A204.1 (cell line): Measurements from ENCODE around the gene ENTPD1.

ENCODE experiments used
- FAIRE-seq: peaks from 2 replicates; lab custom pipeline; 2012; peaks lifted over from hg19 to GRCh38; lab: Jason Lieb, UNC

Gene ENTPD1

DNA sequence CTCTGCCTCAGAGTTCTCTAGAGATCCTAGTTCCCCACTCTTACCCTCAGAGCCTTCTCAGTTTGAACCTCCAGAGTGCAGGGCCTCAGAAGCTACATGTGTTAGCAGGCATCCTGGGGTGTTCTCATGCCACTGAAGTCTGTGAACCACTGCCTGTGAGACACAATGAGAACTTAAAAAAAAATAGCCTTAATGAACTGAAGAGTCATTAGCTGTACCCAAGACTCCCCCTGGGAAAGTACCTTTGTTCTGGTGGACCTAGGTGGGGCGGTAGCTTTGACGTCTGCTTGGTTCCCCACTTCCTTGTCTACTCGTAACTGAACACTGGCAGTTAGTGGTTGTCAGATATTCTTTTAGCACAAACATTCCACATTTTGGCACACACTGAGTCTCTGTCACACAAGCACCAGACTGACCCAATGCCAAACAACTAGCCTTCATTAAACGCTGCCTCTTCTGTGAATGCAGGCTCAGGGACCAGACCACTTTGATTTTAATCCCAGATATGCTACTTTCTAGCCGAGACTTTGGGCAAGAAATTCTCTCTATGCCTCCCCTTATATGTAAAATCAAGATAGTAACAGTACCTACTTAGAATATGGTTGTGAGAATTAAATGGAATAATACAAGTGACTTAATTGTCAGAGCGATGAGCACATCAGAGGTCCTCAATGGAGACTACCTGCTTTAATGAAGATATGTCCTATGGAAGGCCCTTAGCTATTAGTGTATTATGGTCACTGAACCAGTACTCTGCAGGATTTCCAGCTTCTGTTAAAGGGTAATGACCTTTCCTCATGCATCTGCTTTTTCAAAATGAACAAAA is 76.5 kb downstream of the ENTPD1 start:
- no peak for FAIRE-seq

DNA sequence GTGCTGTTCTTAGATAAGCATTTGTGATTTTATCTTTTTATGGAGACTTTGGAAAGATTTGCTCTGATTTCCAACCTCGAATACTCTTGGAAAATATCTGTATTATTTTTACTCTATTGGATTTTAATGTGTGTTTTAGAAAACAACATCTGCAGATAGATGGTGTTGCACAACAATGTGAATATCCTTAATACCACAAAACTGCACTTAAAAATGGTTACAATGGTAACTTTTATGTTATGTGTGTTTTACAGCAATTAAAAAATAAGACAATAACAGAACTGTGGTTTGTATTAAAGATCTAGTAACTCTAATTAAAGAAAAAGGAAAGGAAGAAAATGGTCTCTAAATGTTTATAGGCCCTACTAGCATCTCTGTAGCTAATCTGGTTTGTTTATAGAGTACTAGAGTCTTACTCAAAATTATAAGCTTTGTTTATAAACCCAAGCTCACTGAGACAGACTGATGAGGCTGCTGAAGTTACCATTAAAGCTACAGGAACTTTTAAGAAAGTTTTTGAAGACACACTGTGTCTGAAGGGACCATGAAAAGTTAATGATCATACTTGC is 77.2 kb downstream of the ENTPD1 start:
- FAIRE-seq, result no peak

DNA sequence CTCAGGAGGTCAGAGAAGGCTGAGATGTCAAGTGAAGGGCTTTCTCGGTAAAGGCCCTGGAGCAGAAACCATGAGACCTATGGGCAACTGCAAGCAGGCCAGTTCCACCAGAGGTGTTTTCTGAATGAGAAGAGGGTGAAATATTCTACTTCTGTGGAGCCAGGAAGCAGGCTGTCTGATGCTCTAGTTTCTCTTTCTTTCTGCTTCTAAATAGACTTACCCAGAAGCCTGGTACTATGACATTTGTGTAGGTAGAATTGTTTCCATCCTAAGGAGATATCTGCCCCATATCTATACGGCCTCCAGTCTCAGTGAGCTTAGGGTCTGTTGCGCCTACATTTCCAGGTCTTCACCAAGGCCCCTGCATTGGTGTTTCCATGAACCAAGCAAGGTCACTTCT is 78.4 kb downstream of the ENTPD1 start:
- no peak for FAIRE-seq

DNA sequence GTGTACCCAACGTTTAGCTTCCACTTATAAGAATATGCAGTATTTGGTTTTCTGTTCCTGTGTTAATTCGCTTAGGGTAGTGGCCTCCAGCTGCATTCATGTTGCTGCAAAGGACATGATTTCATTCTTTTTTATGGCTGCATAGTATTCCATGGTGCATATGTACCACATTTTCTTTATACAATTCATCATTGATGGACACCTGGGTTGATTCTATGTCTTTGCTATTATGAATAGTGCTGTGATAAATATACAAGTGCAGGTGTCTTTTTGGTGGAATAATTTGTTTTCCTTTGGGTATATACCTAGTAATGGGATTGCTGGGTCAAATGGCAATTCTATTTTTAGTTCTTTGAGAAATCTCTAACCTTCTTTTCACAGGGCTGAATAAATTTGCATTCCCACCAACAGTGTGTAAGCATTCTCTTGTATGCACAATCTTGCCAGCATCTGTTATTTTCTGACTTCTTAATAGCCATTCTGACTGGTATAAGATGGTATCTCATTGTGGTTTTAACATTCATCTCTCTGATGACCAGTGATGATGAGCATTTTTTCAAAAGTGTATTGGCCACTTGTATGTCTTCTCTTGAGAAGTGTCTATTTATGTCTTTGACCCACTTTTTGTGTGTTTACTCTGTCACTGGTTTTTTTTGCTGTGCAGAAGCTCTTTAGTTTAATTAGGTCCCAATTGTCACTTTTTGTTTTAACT is 79.3 kb downstream of the ENTPD1 start:
- FAIRE-seq, result no peak

DNA sequence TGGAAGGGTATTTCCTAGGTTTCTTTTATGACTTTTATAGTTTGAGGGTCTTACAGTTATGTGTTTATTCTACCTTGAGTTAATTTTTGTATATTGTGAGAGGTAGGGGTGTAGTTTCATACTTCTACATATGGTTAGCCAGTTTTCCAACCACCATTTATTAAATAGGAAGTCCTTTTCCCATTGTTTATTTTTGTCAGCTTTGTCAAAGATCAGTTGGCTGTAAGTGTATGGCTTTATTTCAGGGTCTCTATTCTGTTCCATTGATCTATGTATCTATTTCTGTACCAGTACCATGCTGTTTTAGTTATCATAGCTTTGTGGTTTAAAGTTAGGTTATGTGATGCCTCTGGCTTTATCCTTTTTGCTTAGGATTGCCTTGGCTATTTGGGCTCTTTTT is 79.9 kb downstream of the ENTPD1 start:
- no peak for FAIRE-seq

DNA sequence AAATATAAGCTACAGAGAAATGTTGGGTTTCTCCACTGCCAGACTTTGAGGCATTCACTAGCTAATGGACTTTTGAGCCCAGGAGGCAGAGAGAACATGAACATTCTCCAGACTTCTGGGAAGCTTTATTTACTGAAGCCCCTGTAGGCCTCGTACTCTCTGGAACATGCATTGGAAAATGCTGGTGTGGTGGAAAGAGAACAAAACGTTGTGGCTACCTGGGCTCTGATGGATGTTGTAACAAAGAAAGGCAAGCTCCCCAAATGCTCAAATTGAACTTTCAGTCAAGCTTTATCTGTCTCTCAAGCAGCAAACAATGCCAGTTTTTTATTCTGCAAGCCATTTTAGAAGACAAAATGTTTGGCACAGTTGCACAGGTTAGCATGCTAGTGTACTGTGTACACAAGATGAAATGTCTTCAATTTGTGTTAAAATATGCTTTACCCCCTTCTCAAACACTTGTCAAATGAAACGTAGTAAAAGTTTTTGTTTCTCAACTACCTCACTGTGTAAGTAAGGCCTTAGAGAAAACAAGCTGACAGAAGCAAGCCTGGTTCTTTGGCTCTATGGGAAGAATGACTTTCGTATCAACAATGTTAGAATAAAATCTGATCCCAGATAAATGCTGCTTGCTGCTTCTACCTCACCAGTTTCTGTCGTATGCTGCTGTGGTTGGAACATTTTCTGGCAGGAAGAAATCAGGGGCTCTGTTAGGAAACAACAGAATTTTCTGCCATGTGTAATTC is 80.8 kb downstream of the ENTPD1 start:
- FAIRE-seq, result no peak

DNA sequence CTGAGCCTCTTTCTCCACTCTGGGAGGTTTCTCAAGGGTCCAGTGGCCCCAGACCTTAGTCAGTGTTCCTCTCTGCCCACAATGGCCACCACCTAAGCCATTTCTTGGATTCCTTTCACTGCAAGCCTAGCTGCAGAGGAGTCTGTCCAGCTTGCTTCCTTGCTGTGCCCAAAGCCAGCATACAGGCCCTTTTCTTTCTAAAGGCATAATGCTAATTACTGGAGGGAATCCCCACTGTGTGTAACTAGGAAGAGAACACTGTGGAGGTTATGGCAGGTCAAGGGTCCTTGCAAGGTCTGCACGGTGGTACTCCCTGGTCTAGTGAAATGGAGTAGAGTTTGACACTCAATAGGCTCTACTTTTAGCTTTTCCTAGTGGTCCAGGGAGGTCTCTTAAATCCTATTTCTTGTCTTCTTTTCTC is 81.4 kb downstream of the ENTPD1 start:
- FAIRE-seq, result no peak

DNA sequence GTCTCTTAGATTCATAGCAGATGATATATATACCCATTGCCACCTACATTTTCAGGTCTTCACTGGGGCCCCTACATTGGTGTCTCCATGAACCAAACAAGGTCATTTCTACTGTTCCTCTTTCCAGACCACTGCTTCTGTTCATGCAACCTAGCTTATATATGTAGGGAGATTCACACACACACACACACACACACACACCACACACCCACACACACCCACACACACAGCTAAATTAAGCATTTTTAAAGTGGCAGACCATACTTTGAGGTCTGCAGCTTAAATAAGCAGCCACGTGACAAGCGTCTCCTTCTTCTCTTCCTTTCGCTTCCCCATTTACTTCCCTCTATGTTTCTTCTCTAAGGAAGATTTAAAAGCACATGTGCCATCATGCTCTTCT is 81.8 kb downstream of the ENTPD1 start:
- FAIRE-seq, result no peak

DNA sequence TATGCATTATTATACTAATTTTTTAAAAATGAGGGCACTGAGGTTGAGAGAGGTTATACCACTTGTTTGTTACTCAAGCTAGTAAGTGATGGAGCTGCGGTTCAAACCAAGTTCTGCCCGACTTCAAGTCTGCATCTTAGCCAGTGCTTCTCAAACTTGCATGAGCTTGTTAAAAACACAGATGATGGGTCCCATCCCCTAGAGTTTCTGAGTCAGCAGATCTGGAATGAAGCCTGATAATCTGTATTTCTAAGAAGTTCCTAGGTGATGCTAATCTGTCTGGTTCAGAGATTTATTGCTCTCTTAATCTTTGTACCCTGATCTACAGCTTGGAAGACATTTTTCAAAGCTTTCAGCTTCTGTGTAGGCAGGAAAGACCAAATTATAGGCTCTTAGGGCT is 84.2 kb downstream of the ENTPD1 start:
- FAIRE-seq, result no peak

DNA sequence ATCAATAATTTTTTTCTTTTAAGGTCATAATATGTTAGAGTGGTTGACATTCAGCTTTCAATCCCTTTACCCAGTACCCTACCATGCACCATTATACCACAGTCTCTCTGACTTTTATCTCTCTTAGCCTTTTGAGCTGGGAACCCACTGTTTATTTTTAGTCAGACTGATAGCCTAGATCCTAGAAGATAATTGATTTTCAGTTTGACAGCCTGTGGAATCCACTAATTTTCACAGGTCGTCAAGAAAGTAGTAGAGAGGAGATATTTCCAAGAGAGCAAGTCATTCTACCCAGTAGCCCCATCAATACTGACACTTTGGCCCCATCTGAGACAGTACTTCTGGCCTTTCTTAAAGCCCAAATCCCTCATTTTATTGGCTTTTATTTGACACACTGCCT is 84.7 kb downstream of the ENTPD1 start:
- no peak for FAIRE-seq

DNA sequence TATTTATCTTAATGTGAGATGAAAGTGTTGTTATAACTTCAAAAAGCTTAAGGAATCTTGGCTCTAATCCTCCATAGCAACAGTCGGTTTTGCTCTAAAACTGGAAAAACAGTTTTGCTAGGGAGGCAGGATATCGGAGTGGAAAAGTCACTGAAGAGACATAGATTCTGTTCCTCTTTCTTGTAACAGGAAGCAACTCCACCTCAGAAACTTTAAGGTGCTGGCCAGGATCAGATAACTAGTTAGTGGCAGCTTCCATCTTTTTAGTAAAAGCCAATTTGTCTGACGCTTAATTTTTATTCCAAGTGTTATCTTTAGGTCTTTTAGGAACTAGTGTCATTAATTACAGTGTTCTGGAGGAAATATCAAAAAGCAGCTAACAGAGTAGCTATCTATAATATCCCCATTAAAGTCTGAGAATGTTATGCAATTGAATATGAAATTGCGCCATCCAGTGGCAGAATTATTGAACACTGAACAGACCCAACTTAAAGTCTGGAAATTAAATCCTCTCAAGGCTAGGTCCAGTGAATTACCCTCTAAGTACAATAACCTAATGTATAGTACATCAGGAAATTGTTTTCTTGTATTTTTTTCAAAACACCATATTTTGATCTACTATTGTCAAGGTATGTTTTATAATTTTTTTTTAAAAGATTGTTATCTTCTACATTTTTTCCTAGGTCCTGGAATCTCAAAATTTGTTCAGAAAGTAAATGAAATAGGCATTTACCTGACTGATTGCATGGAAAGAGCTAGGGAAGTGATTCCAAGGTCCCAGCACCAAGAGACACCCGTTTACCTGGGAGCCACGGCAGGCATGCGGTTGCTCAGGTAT is 85.9 kb downstream of the ENTPD1 start:
- peak; percentile 97 for FAIRE-seq

DNA sequence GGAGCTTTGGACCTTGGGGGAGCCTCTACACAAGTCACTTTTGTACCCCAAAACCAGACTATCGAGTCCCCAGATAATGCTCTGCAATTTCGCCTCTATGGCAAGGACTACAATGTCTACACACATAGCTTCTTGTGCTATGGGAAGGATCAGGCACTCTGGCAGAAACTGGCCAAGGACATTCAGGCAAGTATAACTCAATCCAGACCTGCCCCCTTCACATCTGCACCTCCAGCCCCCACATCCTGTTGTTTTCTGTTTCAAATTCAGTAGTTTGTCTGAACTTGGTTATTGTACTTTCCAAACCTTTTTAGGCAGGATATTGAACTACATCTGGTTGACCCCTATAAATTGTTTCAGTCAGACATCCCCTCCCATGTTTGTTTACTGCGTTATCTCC is 89.4 kb downstream of the ENTPD1 start:
- FAIRE-seq, result no peak

DNA sequence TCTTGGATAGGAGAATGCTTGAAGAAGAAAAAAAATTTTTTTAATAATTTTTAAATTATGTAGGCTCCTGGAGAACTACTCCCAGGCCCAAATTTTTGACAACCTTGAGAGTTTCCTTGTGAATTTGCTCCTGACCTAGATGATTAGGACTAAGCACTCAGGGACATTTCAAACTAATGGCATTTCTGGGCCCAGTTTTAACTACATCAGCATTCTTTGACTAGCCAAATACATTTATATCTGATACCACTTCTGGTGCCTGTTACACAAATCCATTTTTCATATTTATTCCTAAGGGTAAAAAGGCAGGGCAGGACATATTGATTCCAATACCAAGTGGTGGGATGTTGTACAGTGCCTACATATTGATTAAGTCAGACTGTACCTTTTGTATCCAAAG is 91.0 kb downstream of the ENTPD1 start:
- FAIRE-seq, result no peak

DNA sequence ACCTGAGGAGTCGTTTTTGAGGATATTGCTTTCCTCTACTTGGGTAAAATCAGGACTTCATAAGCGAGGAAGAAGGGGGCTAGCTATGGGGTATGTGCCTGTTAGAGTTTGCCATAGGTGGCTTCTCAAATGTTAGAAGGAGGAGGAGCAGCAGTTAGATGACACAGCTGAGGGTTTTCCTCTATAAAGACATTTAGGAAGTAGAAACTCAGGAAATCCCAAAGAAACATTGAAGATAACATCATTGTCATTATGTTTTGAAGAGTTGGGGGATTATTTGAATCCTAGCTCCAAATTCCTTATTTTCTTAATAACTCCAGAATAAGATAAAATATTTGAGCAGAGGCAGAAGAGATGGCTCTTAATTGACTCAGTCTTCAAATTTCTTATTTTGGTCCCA is 92.9 kb downstream of the ENTPD1 start:
- FAIRE-seq, result no peak

DNA sequence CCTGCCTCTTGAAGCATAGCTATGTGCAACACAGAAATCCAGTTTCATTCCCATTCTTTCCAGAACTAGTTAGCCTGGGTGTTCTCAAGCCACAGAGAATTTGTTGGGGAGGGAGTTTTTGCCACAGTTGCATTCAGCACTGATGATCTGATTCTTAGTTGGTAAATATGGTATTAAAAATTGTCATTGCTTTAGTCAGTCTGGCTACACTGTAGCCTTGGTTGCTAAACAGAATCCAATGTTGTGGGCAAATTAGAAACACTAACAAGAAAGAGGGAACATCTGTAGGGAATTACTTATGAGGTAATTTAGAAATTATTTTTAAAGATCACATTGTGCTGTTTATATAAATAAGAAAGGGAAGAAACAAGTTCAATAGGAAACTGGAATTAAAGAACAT is 94.8 kb downstream of the ENTPD1 start:
- no peak for FAIRE-seq

DNA sequence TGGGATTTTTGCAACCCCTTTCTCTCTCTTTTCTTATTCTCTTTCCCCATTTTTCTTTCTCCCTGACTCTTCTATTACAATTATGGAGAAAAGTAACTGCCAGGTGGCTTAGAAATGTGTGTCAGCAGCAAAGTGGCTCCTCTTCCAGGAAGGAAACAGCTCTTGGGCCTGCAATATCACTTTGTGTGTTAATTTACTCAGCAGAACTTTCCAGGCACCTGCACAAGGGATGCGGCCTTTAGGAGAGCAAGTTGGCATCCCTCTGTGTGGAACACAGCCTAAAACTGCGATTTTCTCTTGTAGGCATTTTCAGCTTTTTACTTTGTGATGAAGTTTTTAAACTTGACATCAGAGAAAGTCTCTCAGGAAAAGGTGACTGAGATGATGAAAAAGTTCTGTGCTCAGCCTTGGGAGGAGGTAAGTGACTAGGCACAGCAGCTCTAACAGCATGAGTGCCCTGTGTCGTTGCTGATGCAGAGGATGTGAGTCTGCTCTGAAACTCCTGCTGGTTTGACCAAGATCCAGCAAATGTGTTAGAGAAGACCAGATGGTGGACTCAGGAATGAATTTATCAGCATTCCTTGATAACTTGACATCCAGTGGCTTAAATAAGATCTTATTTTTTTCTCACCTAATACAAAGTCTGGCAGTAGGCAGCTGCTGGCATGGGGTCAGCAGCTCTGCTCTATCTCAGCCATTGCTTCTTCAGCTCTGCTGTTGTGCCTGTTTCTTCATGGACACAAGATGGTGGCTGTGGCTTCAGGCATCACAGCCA is 104.4 kb downstream of the ENTPD1 start:
- FAIRE-seq, result no peak

DNA sequence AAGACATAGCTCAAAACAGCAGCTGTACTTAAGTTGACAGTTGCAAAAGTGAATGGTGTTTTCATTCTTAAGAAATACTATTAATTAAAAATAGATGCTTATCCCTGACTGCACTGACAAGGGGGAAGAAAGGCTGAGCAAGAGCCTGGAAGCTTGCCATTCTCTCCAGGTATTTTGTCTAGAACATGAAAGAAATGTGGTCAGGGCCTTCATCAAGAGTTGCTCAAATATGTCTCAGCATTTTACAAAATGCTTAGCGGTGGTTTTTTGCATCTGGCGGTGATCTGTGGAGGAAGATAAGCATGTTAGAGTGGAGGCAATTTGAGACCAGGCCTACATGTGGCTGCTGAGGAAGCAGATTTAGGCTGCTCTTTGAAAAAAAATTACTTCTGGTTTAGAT is 105.4 kb downstream of the ENTPD1 start:
- FAIRE-seq, result no peak

DNA sequence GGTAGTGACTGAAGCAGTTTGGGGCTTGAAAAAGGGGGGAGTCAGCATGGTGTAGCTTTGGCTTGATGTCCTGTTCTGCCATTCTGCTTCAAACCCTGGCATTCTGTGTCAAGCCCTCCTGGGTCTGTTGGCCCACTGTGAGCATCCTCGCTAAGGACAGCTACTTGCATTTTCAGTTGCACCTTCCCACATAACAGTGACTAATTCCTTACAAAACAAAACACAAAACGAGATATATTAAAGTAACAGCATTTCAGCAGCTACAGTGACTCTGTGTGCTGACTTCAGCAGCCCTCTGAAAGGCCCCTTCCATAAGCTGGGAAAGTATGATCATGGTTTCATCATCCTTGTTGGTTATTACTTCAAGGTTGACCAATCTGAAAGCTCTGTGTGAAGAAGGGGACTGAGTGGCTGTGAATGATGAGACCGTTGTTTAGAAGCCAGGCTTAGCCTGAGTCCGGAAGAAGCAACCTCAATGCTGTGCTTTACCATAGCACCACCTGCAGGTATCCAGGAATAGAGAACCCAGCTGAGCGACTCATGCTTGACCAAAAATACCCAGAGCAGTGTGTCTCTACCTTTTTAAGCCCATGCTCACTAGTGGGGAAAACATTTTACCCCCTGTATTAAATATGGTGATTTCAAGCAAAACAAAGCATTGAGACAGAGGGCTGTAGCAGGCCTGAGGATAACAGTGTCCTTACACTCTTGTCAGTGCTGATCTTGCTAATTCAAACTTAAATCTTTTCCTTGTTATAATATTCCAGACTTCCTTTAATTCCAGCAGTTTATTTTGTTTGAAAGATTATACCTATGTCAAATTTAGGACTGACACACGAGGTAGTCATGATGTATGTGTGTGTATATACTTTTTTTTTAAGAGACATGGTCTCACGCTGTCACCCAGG is 109.2 kb downstream of the ENTPD1 start:
- FAIRE-seq, result no peak

DNA sequence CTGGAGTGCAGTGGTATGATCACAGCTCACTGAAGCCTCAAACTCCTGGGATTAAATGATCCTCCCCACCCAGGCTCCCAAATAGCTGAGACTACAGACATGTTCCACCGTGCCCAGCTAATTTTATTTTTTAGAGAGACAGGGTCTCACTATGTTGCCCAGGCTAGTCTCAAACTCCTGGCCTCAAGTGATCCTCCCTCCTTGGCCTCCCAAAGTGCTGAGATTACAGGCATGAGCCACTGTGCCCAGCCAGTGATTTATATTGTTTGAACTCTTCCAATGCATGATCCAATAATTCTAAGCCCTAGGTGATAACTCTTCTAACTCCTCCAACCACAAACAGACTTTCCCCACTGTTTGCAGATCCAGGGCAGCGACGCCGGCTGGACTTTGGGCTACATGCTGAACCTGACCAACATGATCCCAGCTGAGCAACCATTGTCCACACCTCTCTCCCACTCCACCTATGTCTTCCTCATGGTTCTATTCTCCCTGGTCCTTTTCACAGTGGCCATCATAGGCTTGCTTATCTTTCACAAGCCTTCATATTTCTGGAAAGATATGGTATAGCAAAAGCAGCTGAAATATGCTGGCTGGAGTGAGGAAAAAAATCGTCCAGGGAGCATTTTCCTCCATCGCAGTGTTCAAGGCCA is 110.0 kb downstream of the ENTPD1 start:
- FAIRE-seq, result no peak

DNA sequence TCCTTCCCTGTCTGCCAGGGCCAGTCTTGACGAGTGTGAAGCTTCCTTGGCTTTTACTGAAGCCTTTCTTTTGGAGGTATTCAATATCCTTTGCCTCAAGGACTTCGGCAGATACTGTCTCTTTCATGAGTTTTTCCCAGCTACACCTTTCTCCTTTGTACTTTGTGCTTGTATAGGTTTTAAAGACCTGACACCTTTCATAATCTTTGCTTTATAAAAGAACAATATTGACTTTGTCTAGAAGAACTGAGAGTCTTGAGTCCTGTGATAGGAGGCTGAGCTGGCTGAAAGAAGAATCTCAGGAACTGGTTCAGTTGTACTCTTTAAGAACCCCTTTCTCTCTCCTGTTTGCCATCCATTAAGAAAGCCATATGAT is 110.5 kb downstream of the ENTPD1 start:
- FAIRE-seq, result no peak
